Stimulated activated CD8-positive, alpha-beta memory T cell treated with anti-CD3 and anti-CD28 coated beads, Interleukin-4, amount 100 ng/mL, for 4 hours (primary cell): Measurements from ENCODE around the gene DGKD.
A peak's percentile ranks its signal among the peaks of the same experiment; 100 is the strongest.

ENCODE experiments used
- DNase-seq, 2 donors: peaks; one replicate each; pipeline ENCODE4 v3.0.0-alpha.2; 2020; ENCODE audit warnings: low read depth in 2 of 2, low spot score in 1 of 2

Gene DGKD, protein sequence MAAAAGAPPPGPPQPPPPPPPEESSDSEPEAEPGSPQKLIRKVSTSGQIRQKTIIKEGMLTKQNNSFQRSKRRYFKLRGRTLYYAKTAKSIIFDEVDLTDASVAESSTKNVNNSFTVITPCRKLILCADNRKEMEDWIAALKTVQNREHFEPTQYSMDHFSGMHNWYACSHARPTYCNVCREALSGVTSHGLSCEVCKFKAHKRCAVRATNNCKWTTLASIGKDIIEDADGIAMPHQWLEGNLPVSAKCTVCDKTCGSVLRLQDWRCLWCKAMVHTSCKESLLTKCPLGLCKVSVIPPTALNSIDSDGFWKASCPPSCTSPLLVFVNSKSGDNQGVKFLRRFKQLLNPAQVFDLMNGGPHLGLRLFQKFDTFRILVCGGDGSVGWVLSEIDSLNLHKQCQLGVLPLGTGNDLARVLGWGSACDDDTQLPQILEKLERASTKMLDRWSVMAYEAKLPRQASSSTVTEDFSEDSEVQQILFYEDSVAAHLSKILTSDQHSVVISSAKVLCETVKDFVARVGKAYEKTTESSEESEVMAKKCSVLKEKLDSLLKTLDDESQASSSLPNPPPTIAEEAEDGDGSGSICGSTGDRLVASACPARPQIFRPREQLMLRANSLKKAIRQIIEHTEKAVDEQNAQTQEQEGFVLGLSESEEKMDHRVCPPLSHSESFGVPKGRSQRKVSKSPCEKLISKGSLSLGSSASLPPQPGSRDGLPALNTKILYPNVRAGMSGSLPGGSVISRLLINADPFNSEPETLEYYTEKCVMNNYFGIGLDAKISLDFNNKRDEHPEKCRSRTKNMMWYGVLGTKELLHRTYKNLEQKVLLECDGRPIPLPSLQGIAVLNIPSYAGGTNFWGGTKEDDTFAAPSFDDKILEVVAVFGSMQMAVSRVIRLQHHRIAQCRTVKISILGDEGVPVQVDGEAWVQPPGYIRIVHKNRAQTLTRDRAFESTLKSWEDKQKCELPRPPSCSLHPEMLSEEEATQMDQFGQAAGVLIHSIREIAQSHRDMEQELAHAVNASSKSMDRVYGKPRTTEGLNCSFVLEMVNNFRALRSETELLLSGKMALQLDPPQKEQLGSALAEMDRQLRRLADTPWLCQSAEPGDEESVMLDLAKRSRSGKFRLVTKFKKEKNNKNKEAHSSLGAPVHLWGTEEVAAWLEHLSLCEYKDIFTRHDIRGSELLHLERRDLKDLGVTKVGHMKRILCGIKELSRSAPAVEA

DNA sequence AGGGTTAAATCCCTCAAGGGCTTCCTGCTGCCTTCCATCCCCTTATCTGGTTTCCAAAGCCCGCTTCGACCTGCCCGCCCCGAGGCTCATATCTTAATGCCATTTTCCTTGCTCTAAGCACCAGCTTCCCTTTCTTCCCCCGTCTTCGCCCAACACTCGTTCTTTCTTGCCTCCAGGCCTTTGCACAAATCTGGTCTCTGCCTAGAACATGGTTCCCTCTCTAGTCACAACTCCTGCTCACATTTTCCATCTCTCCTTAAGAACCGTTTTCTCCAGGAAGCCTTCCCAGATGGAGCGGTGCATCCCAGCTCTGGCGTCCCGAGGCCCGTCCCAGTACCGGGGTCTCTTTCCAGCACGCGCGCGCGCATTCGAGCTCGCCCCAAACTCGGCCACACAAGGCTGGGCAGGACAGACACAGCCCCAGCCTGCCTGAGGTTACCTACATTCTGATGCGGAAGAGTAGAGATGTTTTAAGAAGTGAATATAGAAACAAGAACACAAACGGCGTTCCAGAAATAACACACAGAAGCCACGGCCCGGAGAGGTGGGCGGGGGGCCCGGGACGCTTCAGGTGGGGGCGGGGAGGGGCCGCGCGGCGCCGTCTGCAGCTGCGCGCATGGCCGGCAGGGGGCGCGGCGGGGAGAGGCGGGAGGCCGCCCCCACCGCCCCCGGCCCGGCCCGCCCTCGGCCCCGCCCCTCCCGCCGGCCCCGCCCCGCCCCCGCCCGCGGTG, at the start of gene DGKD:
DGKD (plus strand) TSS at position 726 of the 731 bp plus-strand sequence. CDS start 25 bp downstream, outside the sequence.
- peak; percentile 59 to 63 for DNase-seq

DNA sequence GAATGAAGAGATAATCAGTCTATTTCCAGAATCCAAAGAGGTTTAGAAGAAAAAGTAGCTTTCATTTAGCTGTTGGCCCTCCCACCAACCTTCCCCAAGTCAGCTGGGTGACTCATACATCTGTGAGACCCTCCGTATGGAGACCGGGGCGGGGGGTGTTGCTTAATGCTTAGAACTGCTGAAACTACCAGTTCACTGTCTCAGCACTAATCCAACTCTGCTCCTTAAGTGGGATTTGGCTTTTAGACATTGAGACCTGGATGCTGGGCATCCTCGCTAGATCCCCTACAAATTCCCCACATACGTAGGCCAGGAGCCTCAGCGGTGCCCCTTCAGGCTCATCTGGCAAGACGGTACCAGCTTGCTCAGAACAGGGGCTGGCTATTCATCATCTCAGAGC, 46.7 kb upstream of the DGKD start, which contains the start of gene SAG:
SAG (plus strand) TSS at position 252 of the 400 bp plus-strand sequence. CDS start 1,374 bp downstream, outside the sequence.
- DNase-seq = no peak

DNA sequence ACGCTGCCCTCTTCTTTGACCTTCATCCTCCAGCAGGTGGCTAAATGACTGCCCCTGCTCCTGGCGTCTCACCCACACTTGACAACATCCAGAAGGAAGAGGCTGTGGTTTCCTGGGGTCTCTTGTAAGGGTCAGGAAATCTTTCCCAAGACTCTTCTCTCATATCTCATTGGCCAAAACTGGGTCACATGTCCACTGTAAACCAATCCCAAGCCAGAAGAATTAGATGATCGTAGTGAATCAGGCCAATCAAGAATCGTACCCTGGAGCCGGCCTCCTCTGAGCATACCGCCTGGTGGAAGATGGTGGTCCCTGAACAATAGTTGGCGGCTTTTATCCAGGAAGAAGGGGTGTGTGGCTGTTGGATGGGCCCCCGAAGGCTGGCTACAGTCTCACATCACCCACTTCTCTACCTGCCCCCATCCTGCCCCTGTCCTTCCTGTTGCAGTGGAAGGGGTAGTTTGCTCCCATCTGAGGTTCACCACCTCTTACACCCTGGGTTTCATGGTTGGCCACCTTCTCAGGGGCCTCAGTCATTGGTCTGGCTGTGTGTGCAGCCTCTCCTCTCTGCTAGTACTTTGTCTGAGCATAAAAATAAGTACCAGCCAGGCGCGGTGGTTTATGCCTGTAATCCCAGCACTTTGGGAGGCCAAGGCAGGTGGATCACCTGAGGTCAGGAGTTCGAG, 42.9 kb upstream of the DGKD start:
- DNase-seq = no peak

DNA sequence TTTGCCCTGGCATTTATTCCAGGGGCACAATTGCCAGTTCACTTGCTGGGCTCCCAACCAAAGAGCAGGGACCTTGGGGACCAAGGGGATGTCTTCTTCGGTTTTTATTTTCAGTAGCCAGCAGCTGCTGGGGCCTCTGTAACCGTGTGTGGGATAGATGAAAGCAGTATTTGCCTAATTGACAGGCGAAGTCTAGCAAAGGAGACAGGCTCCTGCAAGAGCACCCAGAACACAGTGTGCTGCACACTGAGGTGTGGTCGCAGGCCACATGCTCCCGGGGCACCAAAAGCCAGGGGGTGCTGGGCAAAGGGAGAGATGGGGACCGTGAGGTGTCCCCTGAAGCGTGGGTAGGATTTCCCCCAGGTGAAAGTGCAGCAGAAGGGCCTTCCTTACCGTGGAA, 41.4 kb upstream of the DGKD start:
- no peak for DNase-seq

DNA sequence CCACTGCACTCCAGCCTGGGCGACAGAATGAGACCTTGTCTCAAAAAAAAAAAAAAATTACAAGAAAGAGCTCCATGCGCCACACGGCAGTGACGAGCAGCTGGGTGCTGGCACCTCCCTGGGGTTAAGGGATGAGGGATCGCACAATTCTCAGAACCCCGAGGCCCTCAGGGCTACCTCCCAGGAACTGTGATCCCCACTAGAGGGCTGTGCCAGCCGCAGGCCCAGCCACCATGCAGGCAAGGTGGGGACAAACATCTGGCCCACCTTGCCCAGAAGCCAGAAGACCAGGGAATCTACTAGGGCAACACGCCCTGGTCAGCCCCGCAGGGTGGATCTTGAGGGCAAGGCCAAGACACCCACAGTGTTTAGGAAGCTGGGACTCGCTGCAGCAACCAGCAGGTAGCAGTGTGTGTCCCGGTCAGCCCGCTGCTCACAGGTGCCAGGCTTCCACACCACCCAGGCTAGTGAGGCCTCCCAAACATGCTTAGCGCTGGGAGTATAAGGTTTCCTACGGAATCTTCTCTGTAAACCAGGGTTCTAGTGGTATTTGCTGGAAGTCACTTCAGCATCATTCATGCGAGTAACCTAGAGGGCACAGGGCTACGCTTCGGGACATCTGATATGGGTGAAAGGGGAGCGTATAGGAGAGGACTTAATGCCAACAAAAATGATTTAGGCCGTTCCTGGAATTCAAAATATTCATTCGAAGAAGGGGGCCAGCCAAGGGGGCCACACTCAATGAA, 39.9 kb upstream of the DGKD start:
- no peak for DNase-seq

DNA sequence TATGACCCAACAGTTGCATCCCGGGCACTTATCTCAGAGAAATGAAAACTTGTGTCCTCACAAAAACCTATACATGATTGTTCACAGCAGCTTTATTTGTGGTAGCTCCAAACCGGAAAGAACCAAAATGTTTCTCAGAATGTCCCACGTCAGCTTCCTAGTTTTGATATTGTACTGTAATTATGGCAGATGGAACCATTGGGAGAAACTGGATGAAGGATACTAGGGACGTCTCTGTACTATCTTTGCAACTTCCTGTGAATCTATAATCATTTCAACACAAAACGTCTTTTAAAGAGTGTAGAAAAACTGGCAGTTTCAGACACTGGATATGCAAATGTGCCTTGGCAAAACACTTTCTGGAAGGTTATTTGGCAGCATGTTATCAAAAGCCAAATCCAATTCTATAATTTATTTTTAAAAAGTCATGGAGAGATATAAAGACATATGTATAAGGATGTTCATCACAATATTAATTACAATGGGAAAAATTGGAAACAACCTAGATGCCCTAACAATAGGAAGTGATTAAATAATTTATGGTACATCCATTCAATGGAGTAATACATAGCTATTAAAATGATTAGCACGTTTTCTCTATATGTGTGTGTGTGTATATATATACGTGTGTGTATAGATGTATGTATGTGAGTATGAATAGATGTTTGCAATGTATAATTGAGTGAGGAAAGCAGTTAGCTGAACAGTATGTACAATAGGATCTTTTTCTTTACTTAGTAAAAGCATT, 36.9 kb upstream of the DGKD start:
- no peak for DNase-seq

DNA sequence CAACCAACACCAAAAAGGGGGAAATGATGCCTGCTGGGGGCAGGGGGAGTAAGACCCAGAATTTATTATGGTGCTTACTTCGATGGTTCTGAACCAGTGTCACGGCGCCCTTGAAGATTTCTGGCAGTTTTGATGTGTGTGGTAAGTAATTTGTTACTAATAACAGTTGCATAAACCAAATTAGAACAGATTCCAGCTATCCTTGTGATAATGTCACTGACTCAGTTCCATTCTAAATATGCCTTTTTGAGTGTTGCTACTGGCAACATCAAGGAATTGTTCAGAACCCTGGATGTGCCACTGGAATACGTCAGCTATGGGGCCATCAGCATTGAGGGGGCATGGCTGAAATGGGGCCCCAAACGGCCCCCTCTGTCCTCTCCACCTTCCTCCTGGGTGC, 35.0 kb upstream of the DGKD start:
- DNase-seq = no peak

DNA sequence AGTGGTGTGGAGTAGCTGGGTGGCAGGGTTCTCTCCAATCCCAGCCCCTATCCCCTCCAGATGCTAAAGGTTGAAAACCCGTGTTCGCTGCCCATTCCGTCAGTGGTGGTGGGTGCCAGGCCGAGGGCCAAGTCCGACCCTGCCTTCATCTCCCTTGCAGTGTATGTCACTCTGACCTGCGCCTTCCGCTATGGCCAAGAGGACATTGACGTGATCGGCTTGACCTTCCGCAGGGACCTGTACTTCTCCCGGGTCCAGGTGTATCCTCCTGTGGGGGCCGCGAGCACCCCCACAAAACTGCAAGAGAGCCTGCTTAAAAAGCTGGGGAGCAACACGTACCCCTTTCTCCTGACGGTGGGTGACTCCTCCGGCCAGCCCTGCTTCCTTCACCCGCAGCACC, 33.8 kb upstream of the DGKD start:
- DNase-seq = no peak

DNA sequence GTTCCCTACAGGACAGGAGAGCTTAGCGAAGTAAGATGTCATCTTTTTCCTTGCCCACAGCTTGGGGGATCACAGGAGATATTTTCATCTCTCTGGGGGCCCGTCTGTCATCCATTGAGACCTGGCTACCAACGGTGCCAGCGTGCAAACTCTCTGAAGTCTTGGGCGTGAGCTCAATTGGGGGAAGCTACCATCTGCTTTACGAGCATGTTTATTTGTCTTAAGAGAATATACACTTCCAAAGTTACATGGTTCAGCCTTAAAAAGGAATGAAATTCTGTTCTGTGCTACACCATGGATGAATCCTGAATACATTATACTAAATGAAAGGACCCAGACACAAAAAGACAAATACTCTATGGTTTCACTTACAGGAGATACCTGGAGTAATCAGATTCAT, 33.1 kb upstream of the DGKD start:
- no peak for DNase-seq

DNA sequence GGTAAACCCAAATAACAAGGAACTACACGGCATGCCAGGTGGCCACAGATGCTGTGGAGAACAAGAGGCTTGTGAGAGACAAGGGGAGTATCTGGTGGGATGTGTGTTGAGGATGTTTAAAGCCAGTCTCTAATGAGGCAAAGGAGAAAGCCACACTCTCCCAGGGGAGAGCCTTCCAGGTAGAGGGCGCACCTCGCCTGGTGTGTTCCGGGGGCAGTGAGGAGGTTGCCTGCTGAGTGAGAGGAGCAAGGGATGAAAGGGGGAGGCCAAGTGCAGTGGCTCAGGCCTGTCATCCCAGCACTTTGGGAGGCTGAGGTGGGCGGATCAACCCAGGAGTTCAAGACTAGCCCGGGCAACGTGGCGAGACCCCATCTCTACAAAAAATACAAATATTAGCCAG, 30.4 kb upstream of the DGKD start:
- no peak for DNase-seq

DNA sequence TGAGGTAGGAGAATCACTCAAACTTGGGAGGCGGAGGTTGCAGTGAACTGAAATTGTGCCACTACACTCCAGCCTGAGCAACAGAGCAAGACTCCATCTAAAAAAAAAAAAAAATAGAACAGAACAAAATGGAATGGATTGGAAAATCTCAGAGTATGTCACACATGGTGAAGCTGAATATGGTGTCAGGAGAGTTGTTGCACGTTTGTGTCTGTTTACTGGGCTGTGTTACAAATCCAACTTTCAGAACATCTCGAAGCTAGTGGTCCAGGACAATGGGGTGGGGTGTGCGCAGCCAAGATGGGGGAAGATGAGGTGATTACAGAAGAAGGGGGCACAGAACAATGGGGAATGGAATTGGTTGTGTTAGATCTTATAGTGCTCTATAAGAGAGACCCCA, 29.0 kb upstream of the DGKD start:
- DNase-seq = no peak

DNA sequence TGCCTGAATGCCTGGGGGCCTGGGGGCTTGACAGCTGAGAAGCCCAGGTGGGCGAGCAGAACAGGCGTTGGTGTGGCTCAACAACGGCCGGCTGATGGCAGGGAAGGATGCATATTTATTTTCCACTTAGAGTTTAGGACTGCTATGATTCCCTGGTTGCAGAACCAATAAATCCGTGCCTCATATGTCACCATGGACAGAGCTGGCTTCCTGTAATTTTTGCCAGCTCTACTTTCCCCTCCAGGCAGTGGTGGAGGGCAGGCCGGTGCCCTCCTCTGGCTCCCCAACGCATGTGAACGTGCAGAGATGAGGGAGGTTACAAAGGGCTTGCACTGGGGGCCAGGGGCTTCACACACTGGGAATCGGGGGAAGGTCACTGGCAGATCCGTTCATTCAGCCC, 28.5 kb upstream of the DGKD start:
- no peak for DNase-seq

DNA sequence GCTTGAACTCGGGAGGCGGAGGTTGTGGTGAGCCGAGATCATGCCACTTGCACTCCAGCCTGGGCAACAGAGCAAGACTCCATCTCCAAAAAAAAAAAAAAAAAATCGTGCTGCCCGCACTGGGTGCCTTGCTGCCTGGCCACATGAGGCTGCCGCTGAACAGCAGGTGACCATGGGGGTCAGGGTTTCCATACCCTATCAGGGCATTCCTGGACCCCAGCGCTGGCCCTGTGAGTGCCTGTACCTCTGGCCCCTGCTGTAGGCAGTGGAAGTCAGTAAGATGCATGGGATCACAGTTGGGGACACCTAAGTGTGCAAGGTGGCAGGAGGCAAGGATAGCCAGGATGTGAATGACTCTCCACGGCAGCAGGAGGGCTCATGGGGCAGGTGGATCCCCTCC, 27.8 kb upstream of the DGKD start:
- DNase-seq = no peak

DNA sequence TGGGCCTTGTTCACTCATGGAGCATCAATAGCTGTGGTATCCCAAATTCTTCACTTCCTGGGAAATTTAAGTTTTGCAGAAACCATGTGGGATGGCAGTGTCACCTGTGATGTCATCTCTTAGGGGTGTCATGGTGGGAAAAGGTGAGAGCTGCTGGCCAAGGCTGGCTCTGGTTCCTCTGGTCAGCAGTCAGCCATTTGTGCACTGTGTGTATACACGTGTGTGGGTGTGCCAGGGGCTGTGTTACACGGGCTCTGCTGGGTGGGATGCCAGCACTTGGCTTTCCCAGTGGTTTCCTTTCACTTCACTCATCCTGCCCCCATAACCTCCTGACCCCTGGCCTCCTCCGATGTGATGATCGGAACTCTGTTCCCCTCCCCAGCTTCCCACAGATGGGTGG, 25.4 kb upstream of the DGKD start:
- no peak for DNase-seq

DNA sequence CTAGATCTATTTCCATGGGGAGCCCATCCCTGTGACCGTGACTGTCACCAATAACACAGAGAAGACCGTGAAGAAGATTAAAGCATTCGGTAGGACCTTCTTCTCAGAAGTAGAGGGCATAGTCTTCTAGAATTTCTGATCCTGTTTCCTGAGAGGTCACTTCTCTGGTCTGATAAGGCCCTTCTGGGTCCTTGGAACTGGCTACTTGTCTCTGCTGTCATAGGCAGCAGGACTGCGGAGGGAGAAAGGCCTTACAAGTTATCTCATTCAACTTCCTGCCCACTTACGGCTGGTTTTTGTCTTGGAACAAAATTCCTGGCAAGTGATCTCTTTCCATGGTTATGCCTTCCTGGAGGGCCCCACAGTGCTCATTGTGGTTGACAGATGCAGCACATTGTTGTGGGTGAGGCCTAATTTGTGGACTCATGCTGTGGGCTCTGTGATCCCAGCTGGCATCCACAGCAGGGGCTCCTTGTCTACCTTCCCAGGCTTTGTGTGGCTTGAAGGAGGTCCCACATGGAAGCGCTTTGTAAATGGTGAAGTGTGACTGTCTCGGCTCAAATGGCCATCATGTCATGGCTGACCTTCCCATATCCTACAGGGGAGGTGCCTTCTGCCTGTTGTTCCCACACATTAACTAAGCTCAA, 24.7 kb upstream of the DGKD start:
- DNase-seq = no peak

DNA sequence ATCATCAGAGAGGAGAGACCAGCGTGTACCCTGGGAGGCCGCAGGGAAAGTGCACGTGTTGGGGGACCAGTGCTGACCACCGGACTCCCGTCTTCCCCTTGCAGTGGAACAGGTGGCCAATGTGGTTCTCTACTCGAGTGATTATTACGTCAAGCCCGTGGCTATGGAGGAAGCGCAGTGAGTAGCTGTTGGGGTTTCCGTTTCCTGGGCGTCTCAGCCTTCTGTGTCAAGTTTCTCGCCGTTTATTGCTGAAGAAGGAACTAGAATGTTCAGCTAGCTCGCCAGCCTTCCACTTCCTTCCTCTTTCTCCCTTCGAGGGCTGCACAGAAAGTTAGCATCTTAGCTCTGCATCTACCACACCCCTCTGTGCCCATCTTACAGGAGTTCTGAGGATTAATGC, 22.8 kb upstream of the DGKD start:
- DNase-seq = peak; percentile 46 to 66

DNA sequence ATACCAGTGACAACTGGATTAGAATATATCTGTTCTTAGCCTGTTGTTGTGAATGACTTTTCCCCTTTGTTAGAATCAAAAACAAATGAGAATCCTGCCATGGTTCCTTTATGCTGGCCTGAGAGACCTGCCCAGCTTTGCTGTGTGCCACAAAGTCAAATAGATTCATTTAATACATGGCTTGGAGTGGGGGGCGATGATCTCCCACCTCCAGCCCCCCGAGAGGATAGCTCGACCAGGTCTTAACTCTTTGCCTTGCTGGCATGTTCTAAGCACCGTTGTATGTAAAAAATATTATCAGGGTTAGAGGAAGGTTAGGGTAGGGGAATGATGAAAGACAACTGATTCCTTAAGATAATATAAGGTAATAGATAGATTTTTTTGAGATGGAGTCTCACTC, 22.2 kb upstream of the DGKD start:
- no peak for DNase-seq

DNA sequence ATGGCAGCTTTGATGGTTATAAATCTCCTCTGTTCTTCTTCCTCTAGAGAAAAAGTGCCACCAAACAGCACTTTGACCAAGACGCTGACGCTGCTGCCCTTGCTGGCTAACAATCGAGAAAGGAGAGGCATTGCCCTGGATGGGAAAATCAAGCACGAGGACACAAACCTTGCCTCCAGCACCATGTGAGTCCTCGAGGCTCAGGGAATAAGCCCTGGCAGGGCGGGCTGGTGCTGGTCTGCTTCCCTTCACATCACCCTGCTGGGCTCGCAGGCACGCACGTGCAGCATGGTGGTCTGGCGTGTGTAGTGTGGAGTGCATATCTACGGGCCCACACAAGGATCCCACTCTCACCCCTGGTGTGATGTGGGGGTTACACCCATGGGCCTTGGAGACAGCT, 19.4 kb upstream of the DGKD start:
- no peak for DNase-seq
